Dendritic cell treated with granulocyte-macrophage colony-stimulating factor and Interleukin-4, amounts not matched to agents 40 ng/mL and 50 ng/mL, for 4 days (primary cell): Measurements from ENCODE around the gene SOBP.
A peak's percentile ranks its signal among the peaks of the same experiment; 100 is the strongest.
"Not testable (repeated sequence)": the region's sequence is repeated elsewhere in the genome, so short reads cannot be mapped to it uniquely, and the experiment has no call there.

Experiments
- H3K27ac Mint-ChIP-seq: one replicate; pipeline ENCODE4 v1.8.0; 2022; ENCODE audit warnings: mild to moderate bottlenecking, mixed read lengths
- H3K27me3 Mint-ChIP-seq: one replicate; pipeline ENCODE4 v1.8.0; 2022; ENCODE audit warnings: mild to moderate bottlenecking, mixed read lengths
- H3K36me3 Mint-ChIP-seq: one replicate; pipeline ENCODE4 v1.8.0; 2022; ENCODE audit warnings: low read depth, mixed read lengths
- H3K4me1 Mint-ChIP-seq: one replicate; pipeline ENCODE4 v1.8.0; 2022; ENCODE audit warnings: low read depth, mixed read lengths
- H3K4me3 Mint-ChIP-seq: one replicate; pipeline ENCODE4 v1.8.0; 2022; ENCODE audit warnings: mild to moderate bottlenecking, moderate library complexity, mixed read lengths
- H3K9me3 Mint-ChIP-seq: one replicate; pipeline ENCODE4 v1.8.0; 2022; ENCODE audit warnings: mixed read lengths
- intact Hi-C: fragments of 100-400 bp; cut with micrococcal nuclease; formaldehyde crosslinking; loops from one replicate; pipeline ENCODE4 v1.15.0; 2022

Gene SOBP

DNA sequence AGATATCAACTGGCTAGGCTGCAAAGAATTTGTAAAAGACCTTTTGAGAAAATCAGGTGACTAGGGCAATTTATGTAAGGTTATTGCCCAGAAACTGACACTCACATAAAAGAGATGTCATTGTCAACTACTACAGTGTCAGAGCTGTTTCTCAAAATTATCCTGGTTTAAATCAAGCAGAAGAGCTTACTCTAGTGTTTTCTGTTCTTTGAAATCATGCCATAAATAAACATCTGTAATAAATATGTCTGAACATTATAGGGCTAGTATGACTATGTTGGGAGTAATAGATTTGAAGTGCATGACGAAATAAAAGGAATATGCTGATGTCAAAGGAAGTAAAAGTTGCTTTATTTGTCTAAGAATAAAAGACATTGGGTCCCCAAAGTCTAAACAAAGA lies 19.6 kb upstream of the SOBP start:
- Mint-ChIP-seq H3K4me1 (no peaks in the 10 kb centered on the region), H3K27ac (no peak overlapping the region), H3K36me3 (no peaks in the 10 kb centered on the region), H3K9me3 (no peaks in the 10 kb centered on the region), H3K4me3 (no peak overlapping the region), H3K27me3 (peaks cover 21% of the 10 kb centered on the region)
- intact Hi-C loops: no loop called here

DNA sequence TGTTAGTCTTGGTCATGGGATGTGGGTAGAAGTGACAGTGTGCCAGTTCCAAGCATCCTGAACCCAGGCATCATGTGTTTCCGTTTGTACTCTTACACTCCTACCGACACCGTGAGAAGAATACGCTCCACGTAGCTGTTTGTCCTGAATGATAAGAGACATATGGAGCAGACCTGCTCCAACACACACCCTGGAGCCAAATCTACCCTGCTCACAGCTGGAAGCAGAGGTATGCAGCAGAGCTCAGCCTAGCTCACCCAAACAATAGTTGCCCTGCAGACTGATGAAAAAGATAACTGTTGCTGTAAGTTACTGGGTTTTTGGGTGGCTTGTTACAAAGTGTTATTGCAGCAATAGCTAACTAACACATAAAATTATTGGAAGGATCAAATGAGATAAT lies 16.3 kb upstream of the SOBP start:
- Mint-ChIP-seq H3K27ac (no peak overlapping the region), H3K4me3 (no peak overlapping the region), H3K9me3 (no peaks in the 10 kb centered on the region), H3K27me3 (peaks cover 22% of the 10 kb centered on the region), H3K4me1 (no peaks in the 10 kb centered on the region), H3K36me3 (no peaks in the 10 kb centered on the region)
- intact Hi-C loops: no loop called here

DNA sequence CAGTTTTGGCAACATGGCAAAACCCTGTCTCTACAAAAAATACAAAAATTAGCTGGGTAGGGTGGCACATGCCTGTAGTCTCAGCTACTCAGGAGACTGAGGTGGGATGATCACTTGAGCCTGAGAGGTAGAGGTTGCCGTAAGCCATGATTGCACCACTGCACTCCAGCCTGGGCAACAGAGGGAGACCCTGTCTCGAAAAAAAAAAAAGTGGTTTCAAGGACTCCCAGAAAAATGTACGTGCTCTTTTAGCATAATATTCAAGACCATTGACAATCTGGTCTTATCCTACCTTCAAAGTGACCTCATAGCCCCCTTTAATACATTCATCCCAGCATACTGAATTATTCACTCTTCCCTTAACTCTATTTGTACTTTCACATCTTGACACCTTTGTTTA lies 14.6 kb upstream of the SOBP start:
- intact Hi-C loops, H3K4me3 Mint-ChIP-seq, H3K9me3 Mint-ChIP-seq, H3K27ac Mint-ChIP-seq, H3K4me1 Mint-ChIP-seq, H3K36me3 Mint-ChIP-seq: not testable (repeated sequence)
- H3K27me3 Mint-ChIP-seq: peaks cover 23% of the 10 kb centered on the region

DNA sequence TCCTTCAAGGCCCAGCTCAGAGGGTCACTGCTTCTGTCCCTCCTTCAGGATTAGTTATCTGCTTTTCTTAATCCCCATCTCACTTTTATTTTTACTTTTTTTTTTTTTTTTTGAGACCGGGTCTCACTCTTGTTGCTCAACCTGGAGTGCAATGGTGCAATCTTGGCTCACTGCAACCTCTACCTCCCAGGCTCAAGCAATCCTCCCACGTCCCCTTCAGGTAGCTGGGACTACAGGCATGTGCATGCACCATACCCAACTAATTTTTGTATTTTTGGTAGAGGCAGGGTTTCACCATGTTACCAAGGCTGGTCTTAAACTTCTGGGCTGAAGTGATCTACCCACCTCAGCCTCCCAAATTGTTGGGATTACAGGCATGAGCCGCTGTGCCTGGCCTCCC lies 14.1 kb upstream of the SOBP start:
- H3K4me1 Mint-ChIP-seq, H3K27ac Mint-ChIP-seq, H3K36me3 Mint-ChIP-seq, intact Hi-C loops, H3K4me3 Mint-ChIP-seq, H3K9me3 Mint-ChIP-seq: not testable (repeated sequence)
- H3K27me3 Mint-ChIP-seq: peaks cover 27% of the 10 kb centered on the region

DNA sequence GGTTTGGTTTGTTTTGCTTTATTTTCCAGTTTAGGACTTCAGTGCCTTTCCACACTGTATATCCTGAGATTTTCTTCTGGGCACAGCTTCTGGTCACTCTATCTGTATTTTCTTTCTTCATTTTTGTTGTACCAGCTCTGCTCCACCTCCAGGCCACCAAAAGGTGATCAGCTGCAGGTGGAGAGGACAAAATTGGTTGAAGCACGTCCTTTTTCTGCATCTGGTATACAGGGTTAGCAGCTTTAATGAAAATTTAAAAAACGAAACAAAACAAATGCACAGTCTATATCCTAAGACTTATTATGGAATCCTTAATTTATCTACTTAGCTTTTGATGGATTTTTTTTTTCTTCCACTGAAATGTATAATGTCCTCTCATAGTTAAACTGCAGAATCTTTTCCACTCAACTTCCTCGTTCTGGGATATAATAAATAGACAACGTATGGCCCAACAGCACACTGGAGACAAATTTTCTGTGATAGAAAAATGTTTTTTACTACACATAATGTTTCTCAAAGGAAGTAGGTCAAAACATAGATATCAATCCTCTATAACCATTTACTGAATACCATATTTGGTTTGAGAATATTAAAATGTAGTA lies 10.7 kb upstream of the SOBP start:
- Mint-ChIP-seq H3K9me3 (no peaks in the 10 kb centered on the region), H3K27ac (no peak overlapping the region), H3K4me1 (no peaks in the 10 kb centered on the region), H3K36me3 (no peaks in the 10 kb centered on the region), H3K27me3 (peaks cover 39% of the 10 kb centered on the region), H3K4me3 (no peak overlapping the region)
- intact Hi-C loops: no loop called here

DNA sequence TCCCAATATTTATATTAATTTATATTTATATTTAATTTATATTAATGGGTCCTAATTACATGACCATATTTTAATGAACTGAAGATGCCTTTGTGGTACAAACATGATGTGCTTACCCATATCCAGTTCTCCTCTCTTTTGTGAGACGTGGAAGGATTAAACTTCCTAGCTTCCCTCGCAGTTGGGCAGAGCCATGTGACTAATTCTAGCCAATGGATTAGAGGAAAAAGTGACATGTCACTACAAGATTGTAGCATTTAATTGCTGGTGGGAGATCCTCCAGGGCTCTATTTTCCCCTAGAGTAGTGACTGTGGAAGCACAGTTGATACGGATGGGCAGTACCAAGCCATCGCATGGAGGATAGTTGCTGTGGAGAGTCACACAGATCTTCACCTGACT lies 4.8 kb upstream of the SOBP start:
- peaks cover 1% of the 10 kb centered on the region for H3K36me3 Mint-ChIP-seq
- no peak overlapping the region for H3K4me3 Mint-ChIP-seq
- H3K9me3 Mint-ChIP-seq: no peaks in the 10 kb centered on the region
- H3K27me3 Mint-ChIP-seq: peaks cover 68% of the 10 kb centered on the region
- intact Hi-C loops: no loop called here
- peaks cover 19% of the 10 kb centered on the region for H3K4me1 Mint-ChIP-seq
- H3K27ac Mint-ChIP-seq: no peak overlapping the region

DNA sequence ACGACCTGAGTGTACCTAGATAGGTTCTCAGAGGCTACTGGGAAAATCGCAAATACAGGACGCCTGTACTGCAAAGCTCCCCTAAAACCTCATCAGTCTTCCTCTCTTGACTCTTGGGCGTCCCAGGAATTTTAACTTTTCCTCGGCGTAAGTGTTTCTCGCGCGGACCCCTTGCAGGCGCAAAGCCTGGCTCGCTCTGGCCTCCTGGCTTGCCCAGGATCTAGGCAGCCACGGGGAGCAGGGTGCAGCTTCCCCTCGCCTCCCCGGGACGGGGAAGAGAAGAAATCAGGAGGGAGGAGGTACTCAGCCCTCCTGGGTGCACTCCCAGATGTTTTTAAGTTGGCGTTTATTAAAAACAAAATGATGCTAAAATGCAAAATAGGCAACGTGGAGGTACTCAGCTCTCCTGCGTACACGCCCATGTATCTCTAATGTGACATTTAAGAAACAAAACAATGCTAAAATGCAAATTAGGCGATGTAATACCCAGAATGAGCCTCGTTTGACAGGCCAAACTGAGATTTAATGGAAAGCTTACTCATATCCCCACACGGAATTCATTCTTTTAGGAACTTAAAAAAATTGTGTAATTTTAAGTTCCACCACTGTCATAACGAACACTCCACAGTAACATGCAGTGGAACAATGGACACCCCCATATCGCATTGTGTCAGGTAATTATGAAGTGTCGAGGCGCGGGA lies 1.6 kb upstream of the SOBP start:
- peak overlapping the region; percentile 74 for H3K4me3 Mint-ChIP-seq
- intact Hi-C loops: no loop called here
- H3K27ac Mint-ChIP-seq: peak overlapping the region; percentile 64
- peaks cover 7% of the 10 kb centered on the region for H3K36me3 Mint-ChIP-seq
- no peaks in the 10 kb centered on the region for H3K9me3 Mint-ChIP-seq
- peaks cover 33% of the 10 kb centered on the region for H3K4me1 Mint-ChIP-seq
- H3K27me3 Mint-ChIP-seq: peaks cover 47% of the 10 kb centered on the region

DNA sequence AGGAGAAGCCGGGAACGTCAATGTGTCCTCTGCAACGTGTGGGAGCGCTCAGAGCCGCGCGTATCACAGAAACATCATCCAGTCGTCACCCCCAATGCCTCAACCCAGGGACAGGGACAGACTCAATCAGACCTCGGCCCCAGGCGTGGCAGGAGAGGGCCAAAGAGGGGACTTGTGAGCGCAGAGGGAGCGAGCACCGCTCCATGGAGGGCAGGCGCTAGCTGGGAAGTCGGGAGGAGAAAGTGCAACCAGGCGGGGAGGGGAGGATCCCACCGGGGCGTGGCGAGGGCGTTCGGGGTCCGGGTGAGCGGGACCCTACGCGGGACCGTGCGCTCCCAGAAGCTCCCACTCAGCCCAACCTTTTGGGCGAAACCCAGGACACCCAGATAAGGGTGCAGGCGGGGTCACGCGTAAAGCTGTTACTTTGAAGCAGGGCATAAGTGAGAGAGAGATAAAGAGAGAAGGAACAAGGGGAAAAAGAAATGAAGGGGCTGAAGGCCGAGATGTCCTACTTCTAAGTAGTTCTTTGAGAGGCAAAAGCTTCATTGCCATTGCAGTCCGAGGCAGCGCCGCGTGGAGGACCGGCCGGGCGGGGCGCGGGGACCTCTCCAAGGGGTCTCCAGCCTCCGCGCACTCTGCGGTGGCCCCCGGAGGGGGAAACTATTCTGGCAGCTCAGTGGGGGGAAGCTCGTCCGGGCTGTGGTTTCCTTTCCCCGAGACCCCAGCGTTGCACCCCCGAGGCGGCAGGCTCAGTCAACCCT lies 862 bp upstream of the SOBP start:
- H3K4me1 Mint-ChIP-seq: peaks cover 33% of the 10 kb centered on the region
- intact Hi-C loops: no loop called here
- H3K36me3 Mint-ChIP-seq: peaks cover 7% of the 10 kb centered on the region
- no peaks in the 10 kb centered on the region for H3K9me3 Mint-ChIP-seq
- peaks cover 44% of the 10 kb centered on the region for H3K27me3 Mint-ChIP-seq
- peak overlapping the region; percentile 64 for H3K27ac Mint-ChIP-seq
- peak overlapping the region; percentile 74 for H3K4me3 Mint-ChIP-seq

DNA sequence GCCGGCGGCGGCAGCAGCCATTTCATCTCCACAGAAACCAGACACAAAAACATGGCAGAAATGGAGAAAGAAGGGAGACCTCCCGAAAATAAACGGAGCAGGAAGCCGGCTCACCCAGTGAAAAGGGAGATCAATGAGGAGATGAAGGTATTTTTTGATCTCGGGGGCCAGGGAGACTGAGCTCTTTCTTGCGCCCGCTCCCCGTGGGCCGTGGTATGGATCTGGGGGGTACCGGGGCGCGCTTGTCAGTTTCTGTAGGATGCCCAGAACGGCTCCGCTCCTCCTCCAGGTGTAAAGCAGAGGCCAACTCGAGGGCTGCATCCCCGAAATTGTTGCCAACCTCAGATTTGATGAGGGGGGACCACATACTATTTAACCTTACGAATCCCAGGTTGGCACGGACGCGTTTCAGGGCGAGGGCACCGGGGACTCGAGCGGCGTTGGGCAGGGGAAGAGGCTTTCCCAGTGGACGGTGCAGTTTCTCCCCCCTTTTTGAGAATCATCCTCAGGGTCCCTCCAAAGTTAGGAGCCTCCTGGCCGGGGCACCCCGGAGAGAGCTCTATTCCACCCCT lies 735 bp downstream of the SOBP start:
- no peaks in the 10 kb centered on the region for H3K9me3 Mint-ChIP-seq
- H3K4me3 Mint-ChIP-seq: peak overlapping the region; percentile 88
- peaks cover 42% of the 10 kb centered on the region for H3K27me3 Mint-ChIP-seq
- intact Hi-C loops: no loop called here
- H3K36me3 Mint-ChIP-seq: peaks cover 7% of the 10 kb centered on the region
- H3K27ac Mint-ChIP-seq: peak overlapping the region; percentile 66
- peaks cover 39% of the 10 kb centered on the region for H3K4me1 Mint-ChIP-seq

DNA sequence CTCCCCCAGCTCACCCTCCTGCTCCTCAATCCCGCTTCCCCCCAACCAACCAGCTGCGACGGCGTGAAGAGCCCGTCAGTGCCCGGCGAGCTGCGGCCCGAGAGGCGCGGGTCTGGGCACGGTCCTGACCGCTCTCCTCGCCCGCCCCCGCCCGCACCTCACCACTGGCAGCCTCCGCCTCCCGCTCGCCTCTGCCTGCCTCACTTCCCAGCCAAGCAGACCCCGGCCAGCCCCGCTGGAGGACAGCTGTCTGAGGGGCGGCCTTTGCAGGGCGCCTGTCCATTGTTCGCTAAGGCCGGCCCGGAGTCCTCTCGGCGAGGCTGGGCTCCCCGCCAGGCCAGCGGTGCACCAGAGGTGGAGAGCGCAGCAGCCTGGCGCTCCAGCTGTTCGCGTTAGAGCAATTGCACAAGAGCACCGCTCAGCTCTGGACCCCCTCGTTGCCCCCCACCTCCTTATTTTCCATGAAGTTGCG lies 1.3 kb downstream of the SOBP start:
- no peaks in the 10 kb centered on the region for H3K9me3 Mint-ChIP-seq
- no peak overlapping the region for H3K27ac Mint-ChIP-seq
- peaks cover 7% of the 10 kb centered on the region for H3K36me3 Mint-ChIP-seq

DNA sequence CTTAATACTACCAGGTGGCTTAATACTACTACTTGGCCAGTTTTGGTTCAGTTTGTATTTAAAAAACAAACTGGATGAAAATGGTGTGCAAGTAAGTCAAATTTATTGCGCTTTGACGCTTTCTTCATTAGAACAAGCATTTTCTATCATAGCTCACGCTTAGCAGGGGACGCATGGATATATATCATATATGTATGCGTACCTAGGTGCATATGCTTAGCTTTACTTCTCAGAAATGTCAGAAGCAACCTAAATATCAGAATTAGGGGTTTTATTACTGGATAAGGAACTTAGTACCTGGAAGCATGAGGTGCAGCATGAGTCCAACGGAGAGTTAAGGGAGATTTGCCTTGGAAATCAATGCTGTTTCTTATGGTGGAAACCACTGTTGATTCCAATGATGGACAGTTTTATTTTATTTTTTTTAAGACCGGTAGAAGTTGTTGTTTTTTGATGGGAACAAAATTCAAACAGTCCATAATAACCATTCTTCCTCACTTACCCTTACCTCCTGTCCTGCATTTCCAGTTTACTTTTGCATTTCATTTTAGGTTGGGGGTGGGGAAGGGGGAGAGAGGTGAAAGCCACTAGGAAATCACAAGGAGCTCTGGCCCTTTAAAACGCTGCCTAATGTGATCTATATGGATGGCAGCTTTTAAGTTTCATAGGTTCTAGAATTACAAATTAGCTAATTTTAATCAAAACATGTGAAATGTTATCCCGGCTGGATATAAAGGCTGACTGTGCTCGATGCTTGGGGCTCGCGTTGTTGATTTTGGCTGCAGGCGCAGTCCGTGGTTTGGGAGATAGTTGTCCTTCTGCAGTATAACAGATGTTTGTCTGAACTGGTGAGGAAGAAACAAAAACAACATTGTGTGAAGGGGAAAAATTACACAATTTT lies 2.1 kb downstream of the SOBP start:
- peaks cover 39% of the 10 kb centered on the region for H3K4me1 Mint-ChIP-seq
- peaks cover 33% of the 10 kb centered on the region for H3K27me3 Mint-ChIP-seq
- intact Hi-C loops: no loop called here
- no peaks in the 10 kb centered on the region for H3K9me3 Mint-ChIP-seq
- no peak overlapping the region for H3K27ac Mint-ChIP-seq
- peaks cover 7% of the 10 kb centered on the region for H3K36me3 Mint-ChIP-seq
- H3K4me3 Mint-ChIP-seq: no peak overlapping the region

More for the DNA sequence above, 1.3 kb downstream of the SOBP start:
- intact Hi-C loops: no loop called here
- Mint-ChIP-seq H3K4me3 (peak overlapping the region; percentile 88), H3K27me3 (peaks cover 40% of the 10 kb centered on the region), H3K4me1 (peaks cover 39% of the 10 kb centered on the region)

DNA sequence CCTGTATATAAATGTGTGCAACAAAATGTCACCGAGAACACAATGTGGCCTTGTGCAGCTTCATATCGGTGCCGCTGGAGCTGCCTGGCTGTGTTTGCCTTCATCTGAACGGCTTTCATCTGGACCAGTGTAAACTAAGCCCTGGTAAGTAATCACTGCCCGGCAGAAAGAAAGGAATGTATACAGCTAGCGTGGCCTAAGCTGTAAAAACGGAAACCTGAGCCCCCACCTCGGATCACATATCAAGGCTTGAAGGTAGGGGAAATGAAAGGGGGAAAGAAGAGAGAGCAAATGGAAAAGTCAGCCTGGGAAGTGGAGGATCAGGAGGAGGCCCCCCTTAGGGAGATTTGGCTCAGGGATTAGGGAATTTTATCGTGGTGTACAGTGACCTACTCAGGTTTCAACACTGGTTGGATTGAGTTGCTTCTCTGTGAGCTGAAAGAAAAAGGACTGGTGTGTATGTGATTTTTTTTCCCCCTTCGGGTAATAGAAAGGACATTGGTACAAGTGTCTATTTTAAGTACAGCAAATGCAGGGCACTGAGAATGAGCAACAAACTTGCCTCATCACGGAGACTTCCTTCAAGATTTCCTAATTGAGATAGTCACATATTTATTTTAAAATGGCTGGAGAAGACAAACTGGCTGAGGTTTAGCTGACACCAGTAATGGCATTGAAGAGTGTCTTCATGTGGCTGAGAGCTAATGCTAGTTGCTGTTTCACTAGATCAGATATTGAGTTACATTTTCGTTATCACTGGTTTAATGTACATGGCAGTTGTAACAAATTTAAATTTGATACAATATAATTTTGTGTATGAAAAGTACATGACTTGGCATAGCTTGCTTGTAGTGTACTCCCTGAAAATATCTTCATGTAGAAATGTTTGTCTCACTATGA lies 3.5 kb downstream of the SOBP start:
- no peak overlapping the region for H3K27ac Mint-ChIP-seq
- H3K4me3 Mint-ChIP-seq: no peak overlapping the region
- H3K27me3 Mint-ChIP-seq: peaks cover 25% of the 10 kb centered on the region
- H3K4me1 Mint-ChIP-seq: peaks cover 32% of the 10 kb centered on the region
- peaks cover 7% of the 10 kb centered on the region for H3K36me3 Mint-ChIP-seq
- H3K9me3 Mint-ChIP-seq: no peaks in the 10 kb centered on the region
- intact Hi-C loops: no loop called here
